Osteoblast (primary cell): ENCODE measurements around the gene HSBP1L1. TPM values are rescaled to one million over a fixed set of nuclear protein-coding genes. Genes with fewer than 3 reads are reported as not detected.
A peak's percentile ranks its signal among the peaks of the same experiment; 100 is the strongest.

Source experiments
- DNase-seq: peaks from one replicate; pipeline ENCODE4 v3.0.0; 2011; ENCODE audit warnings: low spot score, mixed read lengths; ENCODE audit not compliant: insufficient read length; ENCODE audit errors: missing footprints
- H2AFZ ChIP-seq: 2 replicates; pipeline ENCODE4 v1.6.0; 2011; ENCODE audit warnings: mild to moderate bottlenecking, low read length
- H3K27ac ChIP-seq: 2 replicates; pipeline ENCODE4 v1.5.1; 2011; ENCODE audit warnings: mild to moderate bottlenecking, low read depth, low read length, moderate library complexity
- H3K27me3 ChIP-seq: 2 replicates; pipeline ENCODE4 v1.6.0; 2012; ENCODE audit warnings: mild to moderate bottlenecking, control low read depth, inconsistent platforms, low read length, moderate library complexity; ENCODE audit not compliant: insufficient read depth
- H3K36me3 ChIP-seq: 2 replicates; pipeline ENCODE4 v1.5.1; 2011; ENCODE audit warnings: mild to moderate bottlenecking, low read length, control low read depth, moderate library complexity; ENCODE audit not compliant: insufficient read depth
- H3K4me1 ChIP-seq: 2 replicates; pipeline ENCODE4 v1.5.1; 2011; ENCODE audit warnings: mild to moderate bottlenecking, low read length, control low read depth, moderate library complexity; ENCODE audit not compliant: insufficient read depth
- H3K4me2 ChIP-seq: 2 replicates; pipeline ENCODE4 v1.6.0; 2011; ENCODE audit warnings: mild to moderate bottlenecking, low read length; ENCODE audit not compliant: insufficient read depth
- H3K4me3 ChIP-seq: fragments of 200-600 bp; sonication (generic); 3 replicates; pipeline ENCODE4 v1.5.1; 2012; ENCODE audit warnings: mild to moderate bottlenecking, low read length, inconsistent platforms; ENCODE audit not compliant: insufficient read depth
- H3K79me2 ChIP-seq: 2 replicates; pipeline ENCODE4 v1.6.0; 2012; ENCODE audit warnings: mild to moderate bottlenecking, low read length, control low read depth, inconsistent platforms; ENCODE audit not compliant: insufficient read depth
- H3K9me3 ChIP-seq: 2 replicates; pipeline ENCODE4 v1.5.1; 2011; ENCODE audit warnings: low read depth, low read length, control low read depth
- H4K20me1 ChIP-seq: 2 replicates; pipeline ENCODE4 v1.6.0; 2012; ENCODE audit warnings: mild to moderate bottlenecking, low read length, control low read depth; ENCODE audit not compliant: insufficient read depth
- total RNA-seq: library from RNA; depleted of rRNA; stranded (reverse); fragments of >200 nt; gene quantifications from 2 replicates; pipeline ENCODE4 v1.2.3, GENCODE V29; 2012
- TF ChIP-seq, protein P1 (sequence below): IDR thresholded peaks from 2 replicates; pipeline ENCODE4 v1.5.1; 2011; ENCODE audit warnings: mild to moderate bottlenecking, low read depth, low read length, moderate library complexity; ENCODE audit errors: extremely low read depth

Gene HSBP1L1
- total RNA-seq, 1 donor, result 9.4 TPM

- Histone ChIP-seq H3K27ac (peak overlapping the region; percentile 58), H3K36me3 (peaks cover 10% of the 10 kb centered on the region), H3K4me2 (peak overlapping the region; percentile 84), H3K9me3 (no peaks in the 10 kb centered on the region), H3K79me2 (peaks cover 60% of the 10 kb centered on the region), H3K27me3 (no peaks in the 10 kb centered on the region), H2AFZ (peak overlapping the region; percentile 14), H3K4me1 (peaks cover 11% of the 10 kb centered on the region), H3K4me3 (peak overlapping the region; percentile 85), H4K20me1 (peaks cover 48% of the 10 kb centered on the region)
- no peak for DNase-seq
- TF ChIP-seq, protein P1, sequence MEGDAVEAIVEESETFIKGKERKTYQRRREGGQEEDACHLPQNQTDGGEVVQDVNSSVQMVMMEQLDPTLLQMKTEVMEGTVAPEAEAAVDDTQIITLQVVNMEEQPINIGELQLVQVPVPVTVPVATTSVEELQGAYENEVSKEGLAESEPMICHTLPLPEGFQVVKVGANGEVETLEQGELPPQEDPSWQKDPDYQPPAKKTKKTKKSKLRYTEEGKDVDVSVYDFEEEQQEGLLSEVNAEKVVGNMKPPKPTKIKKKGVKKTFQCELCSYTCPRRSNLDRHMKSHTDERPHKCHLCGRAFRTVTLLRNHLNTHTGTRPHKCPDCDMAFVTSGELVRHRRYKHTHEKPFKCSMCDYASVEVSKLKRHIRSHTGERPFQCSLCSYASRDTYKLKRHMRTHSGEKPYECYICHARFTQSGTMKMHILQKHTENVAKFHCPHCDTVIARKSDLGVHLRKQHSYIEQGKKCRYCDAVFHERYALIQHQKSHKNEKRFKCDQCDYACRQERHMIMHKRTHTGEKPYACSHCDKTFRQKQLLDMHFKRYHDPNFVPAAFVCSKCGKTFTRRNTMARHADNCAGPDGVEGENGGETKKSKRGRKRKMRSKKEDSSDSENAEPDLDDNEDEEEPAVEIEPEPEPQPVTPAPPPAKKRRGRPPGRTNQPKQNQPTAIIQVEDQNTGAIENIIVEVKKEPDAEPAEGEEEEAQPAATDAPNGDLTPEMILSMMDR, result no peak
These were observed 14.6 kb upstream of the HSBP1L1 start for GRCh38 chr18:79949697-79950487.

DNA sequence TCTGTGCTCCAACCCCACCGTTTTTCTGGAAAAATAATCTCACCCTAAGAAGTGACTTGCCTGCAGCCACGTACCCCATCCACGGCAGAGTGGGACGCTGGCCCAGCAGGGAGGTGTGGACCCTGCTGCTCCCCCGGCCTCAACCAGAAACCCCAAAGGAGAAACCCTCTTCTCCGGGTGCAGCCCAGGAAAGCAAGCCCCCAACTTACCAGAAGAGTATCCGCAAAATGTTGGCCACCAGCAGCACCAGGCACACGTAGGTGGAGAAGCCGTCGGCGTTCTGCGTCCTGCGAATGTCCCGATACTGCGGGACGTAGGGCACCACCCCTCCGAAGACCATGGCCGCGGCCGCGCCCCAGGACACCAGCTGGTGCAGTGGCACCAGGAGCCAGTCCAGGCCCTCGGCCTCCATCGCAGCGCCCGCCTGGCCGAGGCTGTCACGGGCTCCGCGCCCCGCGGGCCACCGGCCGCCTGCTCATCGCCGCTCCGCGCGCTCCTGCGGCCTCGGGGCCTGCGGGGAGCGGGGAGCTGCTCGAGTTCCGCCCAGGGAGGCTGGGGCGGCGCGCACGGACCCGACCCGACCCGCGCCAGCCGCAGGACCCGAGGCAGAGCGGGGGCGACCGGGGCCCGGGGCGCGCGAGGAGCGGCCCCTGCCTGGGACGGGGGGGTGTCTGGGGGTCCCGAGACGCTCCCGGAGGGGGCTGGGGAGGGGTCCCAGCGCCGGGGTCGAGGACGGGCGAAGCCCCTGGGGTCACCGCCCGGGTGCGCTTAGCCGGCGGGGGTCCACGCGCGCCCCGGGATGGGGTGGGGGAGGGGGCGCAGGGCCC lies 13.7 kb upstream of the HSBP1L1 start:
- H3K4me1 ChIP-seq, result peaks cover 11% of the 10 kb centered on the region
- peaks cover 40% of the 10 kb centered on the region for H4K20me1 ChIP-seq
- H3K4me3 ChIP-seq, result peak overlapping the region; percentile 85
- H3K27ac ChIP-seq, result peak overlapping the region; percentile 58
- H3K36me3 ChIP-seq, result peaks cover 10% of the 10 kb centered on the region
- H3K9me3 ChIP-seq, result no peaks in the 10 kb centered on the region
- peak; percentile 90 for DNase-seq
- H3K4me2 ChIP-seq, result peak overlapping the region; percentile 84
- H2AFZ ChIP-seq, result peak overlapping the region; percentile 14
- TF ChIP-seq, protein P1, result no peak
- H3K27me3 ChIP-seq, result no peaks in the 10 kb centered on the region
- H3K79me2 ChIP-seq, result peaks cover 51% of the 10 kb centered on the region

DNA sequence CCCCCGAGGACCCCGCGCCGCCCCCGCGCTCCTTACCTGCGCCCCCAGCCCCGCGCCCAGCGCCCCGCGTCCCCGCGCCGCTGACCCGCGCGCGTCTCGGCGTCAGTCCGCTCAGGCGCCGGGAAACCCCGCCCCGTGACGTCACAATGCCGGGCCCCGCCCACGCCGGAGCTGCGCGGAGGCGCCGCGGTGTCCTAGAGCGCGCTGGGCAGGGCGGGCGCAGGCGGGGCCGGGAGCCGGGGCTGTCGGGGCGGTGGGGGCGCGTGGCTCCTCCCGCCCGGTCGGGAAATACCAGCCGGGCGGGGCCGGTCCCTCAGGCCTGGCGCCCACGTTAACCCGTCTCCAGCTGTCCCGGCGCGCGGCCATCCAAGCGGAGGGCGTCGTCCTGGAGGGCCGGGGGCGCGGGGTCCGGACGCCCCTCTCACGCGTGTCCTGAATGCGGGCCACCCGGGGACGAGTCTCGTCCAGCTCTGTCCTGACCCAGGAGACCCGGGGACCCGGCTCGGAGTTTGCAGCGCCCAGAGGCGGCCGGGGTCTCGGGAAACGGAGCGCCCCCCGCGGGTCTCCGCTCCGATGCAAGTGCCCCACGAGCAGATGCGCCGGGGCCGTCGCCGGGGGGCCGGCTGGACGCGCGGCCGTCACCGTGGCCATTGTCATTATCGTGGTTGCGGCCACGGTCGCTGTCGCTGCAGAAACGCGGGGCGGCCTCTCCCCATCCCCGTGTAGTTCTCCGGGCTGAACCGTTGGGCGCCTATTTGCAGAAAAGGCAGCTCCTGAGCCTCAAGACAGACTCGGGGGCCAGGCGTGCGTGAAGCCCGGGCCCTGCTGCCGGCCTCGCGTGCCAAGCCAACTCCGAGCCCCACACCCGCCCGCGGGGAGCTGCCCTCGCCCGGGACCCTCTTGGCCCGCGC lies 12.6 kb upstream of the HSBP1L1 start, which contains the start of gene SLC66A2:
TSS of gene SLC66A2 (minus strand) at position 109 of the 911 bp plus-strand sequence. CDS start 727 bp downstream, outside the sequence.
- DNase-seq, result peak; percentile 100
- H4K20me1 ChIP-seq, result peaks cover 30% of the 10 kb centered on the region
- peak within 1 kb of the TSS; percentile 58 for H3K27ac ChIP-seq
- TF ChIP-seq, protein P1, result no peak
- H2AFZ ChIP-seq, result peak within 1 kb of the TSS; percentile 78
- peak within 1 kb of the TSS; percentile 87 for H3K4me2 ChIP-seq
- H3K4me3 ChIP-seq, result peak within 1 kb of the TSS; percentile 85
- peaks cover 10% of the 10 kb centered on the region for H3K36me3 ChIP-seq
- no peaks in the 10 kb centered on the region for H3K9me3 ChIP-seq
- peaks cover 42% of the 10 kb centered on the region for H3K79me2 ChIP-seq
- H3K27me3 ChIP-seq, result no peaks in the 10 kb centered on the region
- peaks cover 11% of the 10 kb centered on the region for H3K4me1 ChIP-seq
